ENCODE data around the gene SLC35F4. TPM values are rescaled to one million over a fixed set of nuclear protein-coding genes. Genes with fewer than 3 reads are reported as not detected.

SLC35F4 gene
- total RNA-seq: not detected in 2 replicates

GRCh38 chr14:57865403-57866198 is at the start of gene SLC35F4:
TSS of gene SLC35F4 (minus strand) at chr14:57866092.

